HG03378 (cell line): Measurements from ENCODE around the gene KRT77.
"Not testable (repeated sequence)": the region's sequence is repeated elsewhere in the genome, so short reads cannot be mapped to it uniquely, and the experiment has no call there.

Source experiments
- ATAC-seq: cut with Tn5 transposase; IDR thresholded peaks from one replicate; pipeline ENCODE4 v1.9.1; 2021; ENCODE audit warnings: mild to moderate bottlenecking, moderate library complexity; ENCODE audit not compliant: unreplicated experiment

The KRT77 gene

GRCh38 chr12:52724384-52724783 is 21.1 kb upstream of the KRT77 start:
- no peak for ATAC-seq

GRCh38 chr12:52722680-52723079 is 19.4 kb upstream of the KRT77 start:
- ATAC-seq = no peak

- no peak for ATAC-seq
Measured at GRCh38 chr12:52721838-52722470, 18.6 kb upstream of the KRT77 start.

- no peak for ATAC-seq
Measured at GRCh38 chr12:52720365-52720886, 17.1 kb upstream of the KRT77 start.

GRCh38 chr12:52716061-52716460 is 12.7 kb upstream of the KRT77 start:
- ATAC-seq = no peak

- no peak for ATAC-seq
Measured at GRCh38 chr12:52715416-52715815, 12.1 kb upstream of the KRT77 start.

- ATAC-seq = no peak
Measured at GRCh38 chr12:52714887-52715281, 11.6 kb upstream of the KRT77 start.

GRCh38 chr12:52713960-52714886 is 10.9 kb upstream of the KRT77 start:
- no peak for ATAC-seq

- not testable (repeated sequence) for ATAC-seq
Measured at GRCh38 chr12:52712122-52712521, 8.8 kb upstream of the KRT77 start.

- no peak for ATAC-seq
Measured at GRCh38 chr12:52710730-52711129, 7.4 kb upstream of the KRT77 start.

GRCh38 chr12:52708010-52708409 is 4.7 kb upstream of the KRT77 start:
- no peak for ATAC-seq

GRCh38 chr12:52704464-52704863 is 1.1 kb upstream of the KRT77 start:
- no peak for ATAC-seq

GRCh38 chr12:52703878-52704277 is 554 bp upstream of the KRT77 start:
- ATAC-seq = no peak

- no peak for ATAC-seq
Measured at GRCh38 chr12:52702338-52702737, 986 bp downstream of the KRT77 start.

- ATAC-seq = no peak
Measured at GRCh38 chr12:52701281-52701680, 2.0 kb downstream of the KRT77 start.

- ATAC-seq = no peak
Measured at GRCh38 chr12:52699960-52700359, 3.4 kb downstream of the KRT77 start.

- ATAC-seq = no peak
Measured at GRCh38 chr12:52699373-52699772, 4.0 kb downstream of the KRT77 start.

- no peak for ATAC-seq
Measured at GRCh38 chr12:52698651-52699340, 4.5 kb downstream of the KRT77 start.

GRCh38 chr12:52697058-52697582 is 6.2 kb downstream of the KRT77 start:
- no peak for ATAC-seq

- no peak for ATAC-seq
Measured at GRCh38 chr12:52696588-52696987, 6.7 kb downstream of the KRT77 start.

GRCh38 chr12:52695039-52695438 is 8.3 kb downstream of the KRT77 start:
- no peak for ATAC-seq
